Activated T-helper 1 cell treated with Interleukin-2 at 50 U/mL for 16 hours (primary cell): ENCODE results near the gene DSCAML1.

Experiments used
- DNase-seq: peaks from one replicate; pipeline ENCODE4 v3.0.0-alpha.2; 2020; ENCODE audit warnings: low read depth

DSCAML1 gene

DNA sequence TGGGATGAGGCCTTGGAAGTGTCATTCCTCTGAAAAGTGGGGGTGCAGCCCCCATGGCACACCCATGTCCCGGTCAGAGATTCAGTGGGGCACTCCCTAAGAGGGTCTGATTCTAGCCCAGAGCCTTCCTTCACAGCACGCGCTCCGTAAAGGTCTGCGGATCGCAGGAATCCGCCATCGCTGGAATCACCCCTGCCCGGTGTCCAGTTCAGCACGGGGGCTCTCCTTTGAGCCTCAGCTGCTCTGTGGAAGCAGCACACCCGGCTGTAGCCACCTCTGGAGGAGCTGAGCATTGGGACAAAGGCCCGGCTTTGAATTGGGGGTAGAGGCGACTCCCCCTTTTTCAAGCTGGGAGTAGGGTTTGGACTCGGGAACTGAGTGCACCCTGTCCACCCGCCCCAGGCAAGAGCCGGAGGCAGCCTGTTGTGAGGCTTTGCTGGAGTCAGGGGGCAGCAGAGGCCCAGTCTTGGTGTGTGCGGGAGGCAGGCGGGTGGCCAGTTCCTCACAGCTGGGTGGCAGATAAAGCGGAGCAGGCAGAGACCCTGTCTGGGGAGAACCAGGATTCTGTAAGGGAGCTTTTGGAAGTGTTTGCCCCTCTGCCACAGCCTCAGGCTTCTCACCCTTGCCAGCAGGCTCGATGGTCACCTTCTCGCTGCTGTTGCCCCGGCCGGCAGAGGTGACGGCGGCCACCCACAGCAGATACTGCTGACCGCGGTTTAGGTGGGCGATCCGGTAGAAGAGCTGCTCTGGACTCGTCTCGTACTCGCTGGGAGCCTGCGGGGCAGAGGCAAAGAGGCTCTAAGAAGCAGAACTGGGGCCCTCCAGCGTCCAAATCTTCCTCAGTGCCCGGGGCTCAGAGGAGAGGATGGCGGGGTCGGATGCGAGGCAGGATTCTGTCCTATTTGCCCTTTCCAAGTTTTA lies 353.5 kb downstream of the DSCAML1 start:
- no peak for DNase-seq

DNA sequence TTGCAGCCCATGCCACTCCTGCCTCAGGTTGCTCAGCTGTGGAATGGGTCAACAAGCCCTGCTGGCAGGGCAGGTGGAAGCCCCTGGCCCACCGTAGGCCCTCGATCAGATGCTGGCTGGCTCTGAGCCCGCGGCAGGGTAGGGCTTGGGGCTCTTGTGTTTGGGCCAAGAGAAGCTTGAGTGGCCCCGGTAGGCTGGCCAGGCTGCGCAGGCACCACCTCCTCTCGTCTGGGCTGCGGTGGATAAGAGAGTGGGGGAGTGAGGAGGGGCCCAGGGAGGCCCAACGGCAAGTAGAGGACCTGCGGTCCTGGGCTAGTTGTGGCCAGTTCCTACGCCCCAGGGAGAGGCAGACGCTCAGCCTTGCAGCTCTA lies 354.2 kb downstream of the DSCAML1 start:
- DNase-seq: no peak

DNA sequence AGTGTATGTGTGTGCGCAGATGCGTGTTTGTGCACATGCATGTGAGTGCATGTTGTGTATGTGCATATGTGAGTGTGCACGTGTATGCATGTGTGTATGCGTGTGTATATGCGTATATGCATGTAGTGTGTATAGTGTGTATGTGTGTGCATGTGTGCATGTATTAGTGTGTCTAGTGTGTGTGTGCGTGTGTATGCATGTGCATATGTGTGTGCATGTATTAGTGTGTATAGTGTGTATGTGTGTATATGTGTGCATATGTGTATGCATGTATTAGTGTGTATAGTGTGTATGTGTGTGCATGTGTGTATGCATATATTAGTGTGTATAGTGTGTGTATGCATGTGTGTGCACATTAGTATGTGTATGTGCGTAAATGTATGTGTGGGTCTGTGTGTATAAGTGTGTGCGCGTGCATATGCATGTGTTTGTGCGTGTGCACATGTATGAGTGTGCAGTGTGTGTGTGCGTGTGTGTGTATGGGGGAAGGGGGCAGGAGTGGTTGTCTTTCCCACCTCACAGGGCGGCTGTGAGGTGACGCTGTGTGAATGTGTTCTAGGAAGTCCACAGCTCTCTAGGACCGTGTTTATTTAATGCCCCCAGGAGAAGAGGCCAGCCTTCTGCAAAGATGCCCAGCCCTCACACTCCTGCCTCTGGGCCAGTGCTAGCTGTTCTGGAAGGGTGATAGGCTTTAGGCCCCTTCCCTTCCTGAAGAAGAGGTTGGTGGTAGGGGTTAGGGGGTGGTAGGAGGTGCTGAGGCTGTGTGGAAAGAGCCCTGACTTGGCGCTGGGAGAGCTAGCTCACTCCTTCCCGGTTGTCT lies 354.8 kb downstream of the DSCAML1 start:
- DNase-seq: no peak

DNA sequence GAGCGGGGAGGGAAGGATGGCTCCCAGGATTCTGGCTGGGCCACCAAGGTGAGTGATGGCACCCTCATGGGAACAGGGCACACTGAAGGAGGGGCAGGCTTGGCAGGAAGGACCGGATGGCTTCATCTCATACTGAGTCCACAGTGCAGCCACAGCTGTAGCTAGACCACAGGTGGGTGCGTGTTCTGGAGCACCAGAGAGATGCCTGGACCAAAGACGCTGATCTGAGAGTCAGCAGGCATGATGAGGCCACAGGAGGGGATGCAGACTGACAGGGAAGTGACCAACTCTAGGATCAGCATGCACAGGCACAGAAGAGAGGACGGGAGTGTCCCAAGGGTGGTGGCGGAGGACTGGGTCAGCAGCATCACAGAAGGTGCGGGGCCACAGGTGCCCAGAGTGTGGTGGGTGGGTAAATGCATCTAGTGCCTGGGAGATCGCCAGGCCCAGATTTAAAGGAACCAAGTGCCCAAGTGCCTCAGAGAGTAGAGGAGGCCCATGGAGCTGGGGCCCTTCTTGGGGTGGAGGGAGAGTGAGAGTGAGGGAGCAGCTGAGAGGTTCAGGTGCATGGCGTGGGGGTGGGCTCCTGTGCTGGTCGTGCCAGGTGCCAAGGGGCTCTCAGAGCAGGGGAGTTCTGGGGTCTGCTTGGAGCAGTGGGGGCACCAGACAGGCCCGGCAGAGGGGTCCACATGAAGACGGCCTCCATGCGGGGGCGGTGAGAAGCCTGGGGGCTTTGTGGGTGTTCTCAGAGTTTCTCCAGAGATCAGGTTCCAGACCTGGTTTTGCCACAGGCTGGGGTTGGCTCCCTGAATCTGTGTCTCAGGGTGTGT lies 355.7 kb downstream of the DSCAML1 start:
- no peak for DNase-seq

DNA sequence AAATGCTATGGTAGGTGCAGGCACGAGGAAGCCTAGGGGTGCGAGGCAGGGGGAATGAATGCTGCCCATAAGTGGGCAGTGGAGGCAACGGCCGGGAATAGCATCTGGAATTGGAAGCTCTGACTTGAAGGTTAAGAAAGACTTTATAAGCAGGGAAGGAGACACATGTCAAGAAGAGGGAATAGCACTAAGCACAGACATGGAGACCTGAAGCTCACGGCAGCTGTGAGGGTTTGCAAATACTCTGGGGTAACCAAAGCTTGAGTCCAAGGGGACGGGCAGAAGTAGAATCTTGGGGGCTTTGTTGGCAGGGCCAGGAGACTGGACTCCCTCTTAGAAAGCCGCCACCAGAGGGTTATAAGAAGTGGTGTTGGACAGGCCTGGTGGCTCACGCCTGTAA lies 356.8 kb downstream of the DSCAML1 start:
- DNase-seq: no peak

DNA sequence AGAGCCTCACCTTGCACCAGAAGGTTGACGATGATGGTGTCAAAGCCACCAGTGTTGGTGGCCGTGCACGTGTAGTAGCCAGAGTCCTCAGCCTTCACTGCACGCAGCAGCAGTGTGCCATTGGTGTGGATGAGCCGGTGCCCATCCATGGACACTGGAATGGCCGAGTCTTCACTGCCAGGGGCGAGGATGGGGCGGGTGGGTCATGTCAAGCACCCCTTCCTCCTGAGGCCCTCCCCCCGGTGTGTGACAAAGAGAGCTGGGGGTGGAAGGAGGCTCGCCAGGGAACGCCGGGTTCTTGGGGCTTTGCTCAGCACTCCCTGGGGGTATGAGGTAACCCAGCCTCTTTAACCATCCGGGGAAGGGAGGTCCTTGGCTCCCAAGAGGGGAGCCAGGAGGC lies 357.8 kb downstream of the DSCAML1 start:
- DNase-seq: no peak

DNA sequence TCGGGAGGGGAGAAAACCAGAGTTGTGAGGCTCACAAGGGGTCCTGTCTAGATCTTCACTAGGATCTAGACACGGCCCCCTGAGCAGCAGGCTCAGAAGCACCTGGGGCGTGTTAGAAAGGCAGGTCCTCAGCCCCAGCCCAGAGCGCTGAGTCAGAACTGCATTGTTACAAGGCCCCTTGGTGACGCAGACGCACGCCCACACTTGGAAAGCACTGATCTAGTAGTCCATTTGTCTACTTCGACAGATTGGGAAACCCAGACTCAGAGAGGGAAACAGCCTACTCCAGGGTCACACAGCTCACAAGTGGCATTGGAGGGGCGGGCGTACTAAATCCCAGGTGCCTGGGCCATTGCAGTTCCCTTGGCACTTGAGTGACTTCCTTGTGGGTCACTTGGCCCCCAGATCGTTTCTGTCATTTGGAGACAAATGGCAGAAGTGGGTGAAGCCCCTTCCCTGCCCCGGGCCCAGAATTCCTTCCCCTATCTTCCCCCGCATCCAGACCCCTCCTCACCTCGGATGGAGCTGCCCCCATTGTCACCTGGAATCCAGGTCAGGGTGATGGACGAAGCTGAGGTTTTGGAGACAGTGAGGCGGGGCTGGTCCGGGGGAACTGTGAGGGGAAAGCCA lies 358.5 kb downstream of the DSCAML1 start:
- DNase-seq: no peak

DNA sequence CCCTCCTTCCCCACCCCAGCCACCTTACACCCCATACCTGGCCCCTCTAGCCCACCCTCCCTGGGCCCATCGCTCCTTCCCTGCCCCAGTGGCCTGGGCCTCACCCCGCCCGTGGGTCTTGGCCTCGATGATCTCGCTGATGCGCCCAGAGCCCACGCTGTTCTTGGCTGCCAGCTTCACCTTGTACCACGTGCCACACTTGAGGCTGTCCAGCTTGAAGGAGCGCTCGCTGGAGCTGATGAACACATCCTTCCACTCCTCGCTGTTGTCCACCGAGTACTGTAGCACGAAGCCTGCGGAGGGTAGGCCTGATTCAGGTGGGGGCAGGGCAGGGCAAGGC lies 359.3 kb downstream of the DSCAML1 start:
- DNase-seq: no peak

DNA sequence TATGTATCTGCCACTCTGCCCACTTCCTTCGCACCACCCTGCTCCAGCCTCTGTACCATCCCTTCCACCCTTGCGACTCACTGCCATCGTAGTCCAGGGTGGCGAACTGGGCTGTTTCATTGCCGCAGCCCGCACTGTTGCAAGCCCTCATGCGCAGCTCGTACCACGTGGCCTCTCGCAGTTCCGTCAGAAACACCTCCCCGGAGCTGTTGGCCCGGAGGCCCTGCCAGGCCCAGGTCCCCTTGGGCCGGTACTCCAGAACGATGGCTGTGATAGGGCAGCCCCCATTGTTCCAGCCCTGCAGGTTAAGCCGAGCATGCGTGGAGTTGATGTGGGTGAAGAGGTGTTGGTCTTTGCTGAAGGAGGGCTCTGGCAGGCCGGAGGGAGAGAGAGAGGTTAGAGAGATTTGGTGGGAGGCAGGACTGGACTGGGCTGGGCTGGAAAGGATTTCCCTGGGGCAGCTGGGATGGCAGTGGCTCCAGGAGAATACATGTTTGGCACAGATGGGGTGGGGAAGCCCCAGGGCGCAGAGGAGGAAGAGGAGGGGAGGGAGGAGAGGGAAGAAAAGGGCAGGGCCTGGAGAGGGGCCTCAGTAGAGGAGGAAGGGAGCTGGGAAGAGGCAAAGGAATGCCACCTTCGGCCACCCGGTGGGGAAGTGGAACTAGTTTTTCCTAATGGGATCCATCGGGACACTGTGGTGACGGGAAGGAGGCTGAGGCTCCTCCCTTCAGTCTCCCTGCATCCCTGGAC lies 359.8 kb downstream of the DSCAML1 start:
- no peak for DNase-seq

DNA sequence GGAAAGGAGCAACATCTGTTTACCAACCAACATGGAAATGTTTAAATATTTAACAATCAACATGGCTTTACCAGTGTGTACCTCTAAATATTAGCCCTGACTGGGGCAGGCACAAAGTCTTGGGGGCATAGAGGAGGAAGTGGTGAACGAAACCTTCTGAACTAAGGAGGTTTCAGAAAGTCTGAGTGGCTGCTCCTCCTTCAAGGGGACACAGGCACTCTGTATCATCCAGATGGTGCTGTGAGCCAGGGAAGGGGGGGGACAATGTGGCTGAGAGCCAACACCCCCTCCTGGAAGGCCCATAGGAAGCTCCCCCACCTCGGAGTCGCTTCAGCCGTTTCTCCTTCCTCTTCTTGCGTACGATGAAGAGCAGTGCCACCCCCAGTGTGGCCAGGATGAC lies 361.7 kb downstream of the DSCAML1 start:
- DNase-seq: no peak

DNA sequence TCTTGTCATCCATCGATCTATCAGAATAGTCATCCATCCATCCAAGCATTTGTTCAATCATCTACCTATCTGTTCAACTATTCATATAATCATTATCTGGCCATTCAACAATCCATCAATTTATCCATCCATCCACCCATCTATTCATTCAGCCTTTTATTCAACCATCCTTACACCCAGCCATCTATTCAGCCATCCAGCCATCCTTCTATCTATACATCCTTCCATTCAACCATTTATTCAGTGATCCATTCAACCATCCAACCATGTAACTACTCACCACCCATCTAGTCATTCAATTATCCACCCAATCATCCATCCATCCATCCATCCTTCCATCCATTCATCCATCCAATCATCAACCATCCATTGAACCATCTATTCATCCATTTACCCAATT lies 362.5 kb downstream of the DSCAML1 start:
- DNase-seq: no peak

DNA sequence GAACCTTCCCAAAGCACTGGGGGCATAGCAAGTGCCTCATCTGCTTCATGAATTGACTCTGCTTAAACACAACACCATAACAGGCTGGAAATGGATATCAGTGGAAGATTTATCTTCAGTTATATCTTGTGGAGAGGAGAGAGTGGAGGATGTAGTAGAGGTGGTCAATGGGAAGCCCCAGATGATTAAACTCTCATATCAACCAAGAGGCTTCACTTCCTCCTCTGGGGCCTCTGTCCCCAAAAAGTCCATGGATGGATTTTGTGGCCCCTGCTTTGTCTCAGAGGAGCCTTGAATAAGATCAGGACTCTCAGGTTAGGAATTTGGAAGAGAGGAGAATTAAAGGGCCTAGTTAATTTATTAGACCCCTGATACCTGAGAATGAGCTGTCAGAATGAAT lies 363.3 kb downstream of the DSCAML1 start:
- DNase-seq: no peak

DNA sequence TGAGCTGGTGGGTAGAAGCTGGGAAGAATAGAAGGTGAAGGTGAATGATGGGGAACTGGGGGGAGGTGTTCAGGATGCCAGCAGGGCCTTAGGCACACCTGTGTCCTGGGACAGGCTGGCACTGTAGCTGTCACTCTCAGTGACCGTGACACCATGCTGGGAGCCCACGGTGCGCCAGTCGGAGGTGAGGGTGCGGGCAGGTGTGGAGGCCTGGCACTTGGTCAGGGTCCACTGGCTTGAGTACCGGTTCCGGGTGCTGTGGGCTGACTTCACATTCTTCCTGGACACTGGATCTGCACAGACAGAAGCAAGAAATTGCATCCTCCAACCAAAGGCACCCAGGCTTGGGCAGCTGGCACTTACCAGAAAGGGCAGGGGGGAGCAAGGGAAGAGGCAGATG lies 365.6 kb downstream of the DSCAML1 start:
- no peak for DNase-seq

DNA sequence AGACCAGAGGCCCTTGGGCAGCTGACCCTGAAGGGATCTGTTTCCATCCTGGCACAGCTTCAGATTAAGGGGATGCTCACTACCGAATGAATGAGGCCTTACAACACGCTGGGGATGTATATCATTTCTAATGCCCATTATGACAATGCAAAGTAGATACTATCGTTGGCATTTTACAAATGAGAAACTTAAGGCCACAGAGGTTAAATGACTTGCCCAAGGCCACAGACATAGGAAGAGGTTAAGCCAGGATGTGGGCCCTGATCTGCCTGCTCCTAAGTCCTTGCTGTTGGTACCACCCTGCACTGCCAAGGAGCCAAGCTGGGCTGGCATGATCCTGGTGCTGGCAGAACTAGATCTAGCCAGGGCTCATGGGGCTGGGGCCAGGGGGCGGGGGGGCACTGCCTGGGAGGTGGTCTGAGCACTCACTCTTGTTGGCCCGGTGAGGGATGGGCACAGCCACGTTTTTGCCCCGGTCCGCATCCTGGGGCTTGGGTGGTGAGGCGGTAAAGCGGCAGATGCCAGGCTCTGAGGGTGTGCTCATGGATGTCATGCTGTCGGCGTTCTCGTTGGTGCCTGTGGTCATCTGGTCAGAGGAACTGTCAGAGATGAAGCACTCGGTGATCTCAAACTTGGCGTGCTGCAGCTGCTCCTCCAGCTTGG lies 366.6 kb downstream of the DSCAML1 start:
- no peak for DNase-seq

DNA sequence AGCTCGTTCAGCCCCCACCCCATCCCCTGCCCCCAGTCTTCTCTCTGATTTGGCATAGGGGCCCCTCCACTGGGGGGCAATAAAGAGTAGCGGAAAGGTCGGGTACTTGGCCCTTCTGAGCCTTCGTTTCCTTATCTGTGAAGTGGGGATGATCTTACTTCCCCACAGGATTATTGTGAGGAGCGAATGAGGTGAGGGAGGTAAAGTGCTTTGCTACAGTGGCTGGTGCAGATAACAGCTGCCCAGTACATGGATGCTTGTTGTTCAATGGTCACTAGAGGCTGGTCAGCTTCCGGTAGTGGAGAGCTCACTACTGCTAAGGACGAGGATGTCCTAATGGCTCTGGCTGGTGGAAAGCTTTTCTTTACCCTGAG lies 368.2 kb downstream of the DSCAML1 start:
- no peak for DNase-seq

DNA sequence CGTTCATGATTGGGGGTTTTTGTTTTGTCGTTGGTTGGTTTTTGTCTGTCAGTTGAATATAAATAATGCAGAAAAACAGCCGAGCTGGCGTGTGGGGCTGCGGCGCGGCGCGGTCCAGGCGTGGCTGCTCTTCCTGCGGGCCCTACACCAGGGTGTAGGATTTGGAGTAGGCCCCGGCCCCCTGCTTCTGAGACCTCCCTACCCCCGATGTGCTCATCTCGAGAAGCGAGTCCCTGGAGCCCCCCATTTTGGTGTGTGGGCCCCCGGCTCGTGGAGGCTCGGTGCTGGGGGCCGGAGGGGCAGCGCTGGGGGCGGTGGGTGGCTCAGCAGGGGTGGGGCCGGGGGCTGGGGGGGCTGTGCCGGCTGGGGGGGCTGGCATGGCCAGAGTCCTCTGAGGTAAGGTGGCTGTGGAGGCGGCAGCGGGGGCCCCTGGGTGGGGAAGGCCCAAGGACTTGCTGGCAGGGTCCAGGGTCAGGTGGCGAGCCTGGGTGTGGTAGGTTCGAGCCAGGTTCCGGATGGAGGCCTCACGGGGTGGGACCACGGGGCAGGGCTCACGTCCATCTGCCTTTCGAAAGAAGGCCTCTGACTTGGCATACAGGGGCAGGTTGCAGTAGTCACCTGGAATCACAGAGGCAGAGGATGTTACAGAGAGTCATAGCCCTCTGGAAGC lies 368.7 kb downstream of the DSCAML1 start:
- no peak for DNase-seq

DNA sequence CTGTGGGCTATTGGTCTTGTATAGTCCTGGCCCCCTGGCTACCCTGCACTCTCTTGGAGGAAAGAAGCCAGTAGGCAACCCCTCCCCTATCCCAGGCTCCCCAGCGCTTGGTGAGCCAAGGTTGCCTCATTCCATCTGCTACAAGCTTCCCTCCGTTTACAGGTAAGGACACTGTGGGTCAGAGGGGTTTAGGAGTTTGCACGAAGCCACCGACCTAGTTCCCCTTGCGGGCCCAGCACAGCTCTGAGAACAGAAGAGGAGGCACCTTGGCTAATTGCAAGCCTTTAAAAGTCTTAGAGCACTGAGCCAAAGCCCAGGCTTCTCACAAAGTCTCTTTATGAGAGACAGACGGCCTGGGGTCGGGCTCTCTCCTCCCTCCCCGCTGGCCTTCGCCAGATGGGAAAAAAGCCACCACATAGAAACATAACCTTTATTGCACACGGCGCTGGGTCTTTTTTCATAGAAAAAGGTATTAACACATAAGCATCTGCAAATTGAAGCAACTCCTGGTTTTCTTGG lies 369.6 kb downstream of the DSCAML1 start:
- DNase-seq: no peak

DNA sequence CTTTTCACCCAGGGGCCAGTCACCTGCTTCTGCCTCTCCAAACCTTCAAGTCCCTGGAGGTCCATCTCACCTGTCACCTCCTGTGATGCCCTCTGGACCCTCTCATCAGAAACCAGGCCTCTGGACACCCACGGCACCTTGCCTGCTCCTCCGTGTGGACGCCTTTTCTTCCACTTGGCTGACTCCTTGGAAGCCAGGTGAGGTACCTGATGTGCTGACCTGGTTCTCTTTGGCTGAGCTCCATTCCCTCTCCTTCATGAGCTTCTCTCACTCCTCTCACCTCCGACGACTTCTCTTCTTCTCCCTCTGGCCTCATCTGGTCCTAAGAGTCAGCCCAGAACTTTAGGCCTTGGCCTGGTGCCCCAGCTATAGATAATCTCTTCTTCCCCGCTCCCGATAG lies 370.1 kb downstream of the DSCAML1 start:
- no peak for DNase-seq

DNA sequence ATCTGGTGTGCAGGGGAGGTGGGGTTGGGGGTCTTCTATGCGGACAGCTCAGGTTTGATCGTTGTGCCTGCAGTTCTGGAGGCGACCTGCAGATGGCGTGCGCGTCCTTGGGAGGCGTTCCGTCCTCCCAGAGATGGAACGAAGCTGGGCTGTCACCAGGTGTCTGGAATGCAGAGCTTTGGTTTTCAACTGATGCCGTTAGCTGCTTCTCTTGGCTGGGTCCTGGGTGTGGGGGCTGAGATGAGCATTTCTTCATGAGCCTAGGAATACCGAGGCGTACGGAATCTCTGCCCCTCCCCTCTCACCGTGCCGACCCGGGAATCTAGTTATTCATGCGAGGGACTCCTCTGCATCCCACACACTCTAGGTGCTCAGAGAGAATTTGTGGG lies 370.7 kb downstream of the DSCAML1 start:
- DNase-seq: peak; percentile 49

DNA sequence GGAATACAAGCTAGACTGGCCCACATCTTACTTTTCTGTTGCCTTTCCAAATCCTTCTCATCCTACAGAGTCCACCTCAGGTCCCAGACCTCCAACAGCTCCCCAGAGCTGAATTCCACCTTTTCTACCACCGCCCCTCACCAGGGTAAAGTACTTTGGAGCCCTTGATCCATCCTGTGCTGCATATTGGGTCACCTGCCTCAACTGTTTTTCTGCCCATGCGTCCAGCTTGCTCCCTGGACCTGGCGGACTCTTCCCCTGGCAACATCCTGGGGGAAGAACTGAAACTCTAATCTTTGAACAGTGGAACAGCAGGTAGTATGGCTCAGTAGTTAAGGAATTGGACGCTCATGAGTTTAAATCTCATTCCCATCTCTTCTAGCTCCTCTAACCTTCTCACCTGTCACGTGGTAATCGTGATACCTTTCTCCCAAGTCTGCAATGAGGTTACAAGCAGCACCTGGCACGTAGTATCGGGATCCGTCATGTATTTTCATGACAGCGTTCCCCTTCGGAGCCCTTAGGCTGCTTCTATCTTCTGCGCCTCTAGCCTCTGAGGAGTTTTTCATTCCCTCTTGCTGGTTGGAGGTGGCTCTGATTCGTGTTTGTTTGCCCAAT lies 371.2 kb downstream of the DSCAML1 start:
- no peak for DNase-seq
